ENCODE measurements around the gene GAA. TPM values are rescaled to one million over a fixed set of nuclear protein-coding genes. Genes with fewer than 3 reads are reported as not detected.

GAA gene
- total RNA-seq, 1 experiment from 2014 or later: 131 TPM

GRCh38 chr17:80123791-80124190 lies 22.4 kb downstream of the GAA start:
- no peaks in the 10 kb centered on the region for H3K27me3 ChIP-seq (ENCODE audit: insufficient read depth, low read length)
- no peak overlapping the region for H2AFZ ChIP-seq (ENCODE audit: low read depth, low read length, poor library complexity, severe bottlenecking)
- intact Hi-C loops (cut with micrococcal nuclease): loop anchor here (2.0 kb wide), 1 partner anchor 41 kb away; no protein-coding TSS in a partner anchor
- TF ChIP-seq JUND (IDR thresholded peaks at IDR 0.05): no peak
- TF ChIP-seq CEBPB (IDR thresholded peaks at IDR 0.05; ENCODE audit: low read depth): no peak
- no peak for TF ChIP-seq ZFX (IDR thresholded peaks at IDR 0.05)
- TF ChIP-seq YY1 (IDR thresholded peaks at IDR 0.05; ENCODE audit: extremely low read depth, insufficient replicate concordance, low read depth, low read length): no peak
- no peak for TF ChIP-seq TCF7L2 (IDR thresholded peaks at IDR 0.05; ENCODE audit: borderline replicate concordance, extremely low read depth, insufficient read depth, insufficient read length)
- no peak for TF ChIP-seq ZNF274 (IDR thresholded peaks at IDR 0.05; ENCODE audit: low read depth, low read length)
- no peak for TF ChIP-seq CTCF (IDR thresholded peaks at IDR 0.05 in 2 of 3, conservative IDR thresholded peaks at IDR 0.05 in 1 of 3; ENCODE audit: borderline replicate concordance in 1 of 3, insufficient read depth in 1 of 3, low read depth in 2 of 3, low read length in 2 of 3)
- TF ChIP-seq, protein P1, sequence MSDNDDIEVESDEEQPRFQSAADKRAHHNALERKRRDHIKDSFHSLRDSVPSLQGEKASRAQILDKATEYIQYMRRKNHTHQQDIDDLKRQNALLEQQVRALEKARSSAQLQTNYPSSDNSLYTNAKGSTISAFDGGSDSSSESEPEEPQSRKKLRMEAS (IDR thresholded peaks at IDR 0.05): no peak
- TF ChIP-seq SP1 (IDR thresholded peaks at IDR 0.05; ENCODE audit: low read depth): no peak
- no peak for TF ChIP-seq FOSL1 (IDR thresholded peaks at IDR 0.05; ENCODE audit: low read depth)
- no peak for TF ChIP-seq ATF3 (IDR thresholded peaks at IDR 0.05)
- TF ChIP-seq EZH2phosphoT487 (IDR thresholded peaks at IDR 0.05; ENCODE audit: borderline replicate concordance): no peak
- TF ChIP-seq ZBTB33 (IDR thresholded peaks at IDR 0.05; ENCODE audit: extremely low read depth, insufficient replicate concordance, low read length): no peak
- no peak for TF ChIP-seq EGR1 (IDR thresholded peaks at IDR 0.05; ENCODE audit: low read depth)
- no peak for TF ChIP-seq SIN3A (IDR thresholded peaks at IDR 0.05; ENCODE audit: low read depth)
- TF ChIP-seq CBX3 (IDR thresholded peaks at IDR 0.05; ENCODE audit: low read depth): no peak
- TF ChIP-seq RAD21 (IDR thresholded peaks at IDR 0.05; ENCODE audit: low read depth): no peak
- no peak for TF ChIP-seq EZH2 (IDR thresholded peaks at IDR 0.05)
- no peak for TF ChIP-seq REST (IDR thresholded peaks at IDR 0.05; ENCODE audit: low read depth)
- DNase-seq (ENCODE audit: low read depth, low spot score) (no peak), ATAC-seq (0 out of 2 replicates have a peak, but pooled peaks have one; percentile 26)
- RAD21 ChIA-PET (ENCODE audit: low non-redundant PET in 1 of 2, low total read pairs in 2 of 2, uncharacterized antibody in 2 of 2, unreplicated experiment in 2 of 2): interaction anchor here (1.1 to 1.8 kb wide), 2 partner anchors 22 to 41 kb away, joined by 5 to 7 read pairs; partner anchors contain the start of gene GAA (in 1 of the 2)
- H3K79me2 ChIP-seq (ENCODE audit: insufficient read depth, low read length): no peaks in the 10 kb centered on the region
- no peaks in the 10 kb centered on the region for H4K20me1 ChIP-seq (ENCODE audit: insufficient read depth)
- no peaks in the 10 kb centered on the region for H3K36me3 ChIP-seq (ENCODE audit: control insufficient read depth in 1 of 2, insufficient read depth in 2 of 2, low read length in 2 of 2)
- H3K27ac ChIP-seq (ENCODE audit: low read depth, low read length): no peak overlapping the region
- H3K9me2 ChIP-seq (ENCODE audit: insufficient read depth): no peaks in the 10 kb centered on the region
- no peak overlapping the region for H3K4me3 ChIP-seq (replicated peaks in 1 of 2; ENCODE audit: low read depth in 1 of 2, low read length in 2 of 2)
- POLR2A ChIA-PET: interaction anchor here (1.2 to 1.3 kb wide), 3 partner anchors 10 to 21 kb away, joined by 4 to 5 read pairs (median 4); no protein-coding TSS in a partner anchor
- BruUV-seq (replicated peaks): no TSS peak
- CTCF ChIA-PET: interaction anchor here (0.6 to 2.7 kb wide), 13 partner anchors 9 to 452 kb away, joined by 3 to 25 read pairs (median 4); partner anchors contain the start of genes CBX8 and GAA
- H3K4me1 ChIP-seq (ENCODE audit: control insufficient read depth in 1 of 2, insufficient read depth in 2 of 2, low read length in 2 of 2): peaks cover 0 to 13% of the 10 kb centered on the region in 2 experiments; a peak in 1 of 4 replicates
- H3K4me2 ChIP-seq (ENCODE audit: low read length): no peak overlapping the region
- no peaks in the 10 kb centered on the region for H3K9me3 ChIP-seq (ENCODE audit: control insufficient read depth in 1 of 2, insufficient read depth in 1 of 2, low read depth in 1 of 2, low read length in 2 of 2)
- H3K9ac ChIP-seq (ENCODE audit: low read length): no peak overlapping the region

Data from HCT116 (cell line).